Glutamatergic neuron (in vitro differentiated cells): ENCODE measurements around the gene SLC10A7. TPM values are rescaled to one million over a fixed set of nuclear protein-coding genes. Genes with fewer than 3 reads are reported as not detected.
A peak's percentile ranks its signal among the peaks of the same experiment; 100 is the strongest.

Source experiments
- DNase-seq: peaks from one replicate; pipeline ENCODE4 v3.0.0; 2022
- H3K27ac Mint-ChIP-seq: one replicate; pipeline ENCODE4 v1.8.0; 2020; ENCODE audit warnings: mild to moderate bottlenecking, mixed read lengths, inconsistent platforms; ENCODE audit not compliant: unreplicated experiment
- H3K27me3 Mint-ChIP-seq: one replicate; pipeline ENCODE4 v1.8.0; 2020; ENCODE audit warnings: mild to moderate bottlenecking, moderate library complexity, mixed read lengths, inconsistent platforms; ENCODE audit not compliant: unreplicated experiment
- H3K36me3 Mint-ChIP-seq: one replicate; pipeline ENCODE4 v1.8.0; 2020; ENCODE audit warnings: mild to moderate bottlenecking, mixed read lengths, inconsistent platforms; ENCODE audit not compliant: unreplicated experiment
- H3K4me1 Mint-ChIP-seq: one replicate; pipeline ENCODE4 v1.8.0; 2020; ENCODE audit warnings: mild to moderate bottlenecking, low read depth, mixed read lengths, inconsistent platforms; ENCODE audit not compliant: unreplicated experiment
- H3K4me3 Mint-ChIP-seq: one replicate; pipeline ENCODE4 v1.8.0; 2020; ENCODE audit warnings: mild to moderate bottlenecking, mixed read lengths, inconsistent platforms; ENCODE audit not compliant: unreplicated experiment
- H3K9me3 Mint-ChIP-seq: one replicate; pipeline ENCODE4 v1.8.0; 2020; ENCODE audit warnings: mild to moderate bottlenecking, moderate library complexity, mixed read lengths, inconsistent platforms; ENCODE audit not compliant: unreplicated experiment
- total RNA-seq: library from RNA; stranded (reverse); fragmentation: NEBNext Ultra II Directional; extraction: Animal tissue kit (Norgen Biotek cat#: 25700); gene quantifications from one replicate; pipeline ENCODE4 v1.2.1, GENCODE V29; 2021; ENCODE audit not compliant: unreplicated experiment
- TF ChIP-seq, protein P1 (sequence below): fragments of 200-600 bp; sonication (generic); IDR thresholded peaks from one replicate; pipeline ENCODE4 v1.5.0; 2021; ENCODE audit not compliant: partially characterized antibody, unreplicated experiment

SLC10A7 gene
- total RNA-seq, 1 donor from 2014 or later: 13.5 TPM

GRCh38 chr4:146545102-146545501, 23.4 kb upstream of the SLC10A7 start:
- Mint-ChIP-seq H3K36me3 (no peaks in the 10 kb centered on the region), H3K27me3 (no peaks in the 10 kb centered on the region), H3K27ac (no peak overlapping the region), H3K9me3 (peaks cover 3% of the 10 kb centered on the region), H3K4me3 (no peak overlapping the region), H3K4me1 (no peaks in the 10 kb centered on the region)
- TF ChIP-seq, protein P1, sequence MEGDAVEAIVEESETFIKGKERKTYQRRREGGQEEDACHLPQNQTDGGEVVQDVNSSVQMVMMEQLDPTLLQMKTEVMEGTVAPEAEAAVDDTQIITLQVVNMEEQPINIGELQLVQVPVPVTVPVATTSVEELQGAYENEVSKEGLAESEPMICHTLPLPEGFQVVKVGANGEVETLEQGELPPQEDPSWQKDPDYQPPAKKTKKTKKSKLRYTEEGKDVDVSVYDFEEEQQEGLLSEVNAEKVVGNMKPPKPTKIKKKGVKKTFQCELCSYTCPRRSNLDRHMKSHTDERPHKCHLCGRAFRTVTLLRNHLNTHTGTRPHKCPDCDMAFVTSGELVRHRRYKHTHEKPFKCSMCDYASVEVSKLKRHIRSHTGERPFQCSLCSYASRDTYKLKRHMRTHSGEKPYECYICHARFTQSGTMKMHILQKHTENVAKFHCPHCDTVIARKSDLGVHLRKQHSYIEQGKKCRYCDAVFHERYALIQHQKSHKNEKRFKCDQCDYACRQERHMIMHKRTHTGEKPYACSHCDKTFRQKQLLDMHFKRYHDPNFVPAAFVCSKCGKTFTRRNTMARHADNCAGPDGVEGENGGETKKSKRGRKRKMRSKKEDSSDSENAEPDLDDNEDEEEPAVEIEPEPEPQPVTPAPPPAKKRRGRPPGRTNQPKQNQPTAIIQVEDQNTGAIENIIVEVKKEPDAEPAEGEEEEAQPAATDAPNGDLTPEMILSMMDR: peak; percentile 22
- no peak for DNase-seq

DNA sequence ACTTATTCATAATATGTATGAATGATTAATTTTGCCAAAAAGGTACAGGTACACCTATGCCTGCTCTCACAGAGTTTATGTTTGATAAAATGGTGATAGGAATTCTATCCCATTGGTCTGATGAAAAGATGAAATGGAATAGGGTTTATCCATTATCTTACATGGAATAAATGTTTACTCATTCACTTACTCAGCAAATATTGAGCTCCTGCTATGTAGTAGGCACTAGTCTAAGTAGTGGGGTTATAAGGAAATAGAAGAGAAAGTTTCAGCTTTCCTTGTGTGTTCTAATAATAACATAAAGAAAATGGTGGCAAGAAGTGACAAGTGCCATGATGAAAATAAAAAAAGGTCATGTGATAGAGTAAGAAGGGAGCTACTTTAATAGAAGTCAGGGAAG, 12.4 kb upstream of the SLC10A7 start:
- Mint-ChIP-seq H3K4me3 (no peak overlapping the region), H3K4me1 (no peaks in the 10 kb centered on the region)

GRCh38 chr4:146525754-146526153, 4.0 kb upstream of the SLC10A7 start:
- Mint-ChIP-seq H3K9me3 (peaks cover 3% of the 10 kb centered on the region), H3K4me3 (no peak overlapping the region), H3K36me3 (peaks cover 13% of the 10 kb centered on the region), H3K27me3 (peaks cover 9% of the 10 kb centered on the region), H3K27ac (no peak overlapping the region), H3K4me1 (peaks cover 2% of the 10 kb centered on the region)
- TF ChIP-seq, protein P1: no peak
- DNase-seq: no peak

More for the DNA sequence above, 12.4 kb upstream of the SLC10A7 start:
- TF ChIP-seq, protein P1: no peak
- Mint-ChIP-seq H3K9me3 (no peaks in the 10 kb centered on the region), H3K36me3 (peaks cover 8% of the 10 kb centered on the region), H3K27me3 (peaks cover 2% of the 10 kb centered on the region), H3K27ac (no peak overlapping the region)
- no peak for DNase-seq

- TF ChIP-seq, protein P1: no peak
- peaks cover 9% of the 10 kb centered on the region for H3K36me3 Mint-ChIP-seq
- H3K27me3 Mint-ChIP-seq: peaks cover 9% of the 10 kb centered on the region
- peaks cover 3% of the 10 kb centered on the region for H3K9me3 Mint-ChIP-seq
- DNase-seq: no peak
- H3K27ac Mint-ChIP-seq: no peak overlapping the region
- peaks cover 2% of the 10 kb centered on the region for H3K4me1 Mint-ChIP-seq
- no peak overlapping the region for H3K4me3 Mint-ChIP-seq
Measured at GRCh38 chr4:146524663-146525062, 2.9 kb upstream of the SLC10A7 start.

DNA sequence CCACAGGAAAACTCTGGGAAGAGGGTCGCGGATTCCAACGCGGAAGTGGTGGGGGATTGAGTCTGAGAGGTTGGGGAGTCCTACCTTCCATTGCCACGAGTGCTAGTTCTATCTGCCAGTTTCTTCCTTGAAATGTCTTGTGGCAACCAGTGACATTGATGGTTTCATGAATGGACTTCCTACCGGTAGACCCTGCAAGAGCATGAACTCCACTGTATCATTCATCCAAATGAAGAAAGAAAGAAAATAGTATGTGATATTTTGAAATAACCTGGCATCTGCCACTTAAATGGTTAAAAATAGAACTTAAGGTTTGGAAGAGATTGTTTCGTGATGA, 1.1 kb upstream of the SLC10A7 start:
- Mint-ChIP-seq H3K27me3 (peaks cover 9% of the 10 kb centered on the region), H3K36me3 (peaks cover 4% of the 10 kb centered on the region), H3K4me3 (no peak overlapping the region), H3K27ac (no peak overlapping the region), H3K4me1 (peaks cover 2% of the 10 kb centered on the region), H3K9me3 (peaks cover 3% of the 10 kb centered on the region)
- DNase-seq: no peak
- TF ChIP-seq, protein P1: no peak
